Measurements from ENCODE around the gene KRT37.
"Not testable (repeated sequence)": the region's sequence is repeated elsewhere in the genome, so short reads cannot be mapped to it uniquely, and the experiment has no call there.

KRT37 gene

GRCh38 chr17:41434005-41434404, 9.6 kb upstream of the KRT37 start:
- no peak for DNase-seq

- DNase-seq, result no peak
Observed at GRCh38 chr17:41433586-41433985, 9.2 kb upstream of the KRT37 start.

GRCh38 chr17:41430376-41430775, 6.0 kb upstream of the KRT37 start:
- DNase-seq, result not testable (repeated sequence)

GRCh38 chr17:41429667-41430066, 5.3 kb upstream of the KRT37 start:
- DNase-seq, result no peak

GRCh38 chr17:41428591-41429291, 4.4 kb upstream of the KRT37 start:
- no peak for DNase-seq

GRCh38 chr17:41422586-41422985, 1.8 kb downstream of the KRT37 start:
- DNase-seq, result not testable (repeated sequence)

- DNase-seq, result no peak
Observed at GRCh38 chr17:41421617-41422016, 2.8 kb downstream of the KRT37 start.

GRCh38 chr17:41421116-41421515, 3.3 kb downstream of the KRT37 start:
- DNase-seq, result no peak

- DNase-seq, result no peak
Observed at GRCh38 chr17:41420134-41420533, 4.3 kb downstream of the KRT37 start.

- DNase-seq, result no peak
Observed at GRCh38 chr17:41419716-41420115, 4.7 kb downstream of the KRT37 start.

- no peak for DNase-seq
Observed at GRCh38 chr17:41418116-41418860, 6.1 kb downstream of the KRT37 start.

- no peak for DNase-seq
Observed at GRCh38 chr17:41417576-41418015, 6.8 kb downstream of the KRT37 start.

- DNase-seq, result no peak
Observed at GRCh38 chr17:41417127-41417526, 7.3 kb downstream of the KRT37 start.

- DNase-seq, result no peak
Observed at GRCh38 chr17:41416479-41416878, 7.9 kb downstream of the KRT37 start.

GRCh38 chr17:41415833-41416335, 8.5 kb downstream of the KRT37 start:
- no peak for DNase-seq

- no peak for DNase-seq
Observed at GRCh38 chr17:41415411-41415810, 9.0 kb downstream of the KRT37 start.

GRCh38 chr17:41413982-41414381, 10.4 kb downstream of the KRT37 start:
- no peak for DNase-seq

- DNase-seq, result no peak
Observed at GRCh38 chr17:41413353-41413957, 10.9 kb downstream of the KRT37 start.

GRCh38 chr17:41411072-41411840, 13.1 kb downstream of the KRT37 start:
- DNase-seq, result no peak

GRCh38 chr17:41407226-41407625, 17.2 kb downstream of the KRT37 start:
- no peak for DNase-seq

- no peak for DNase-seq
Observed at GRCh38 chr17:41406205-41406604, 18.2 kb downstream of the KRT37 start.

GRCh38 chr17:41404024-41404671, 20.2 kb downstream of the KRT37 start:
- DNase-seq, result peak; percentile 52
